ENCODE results near the gene SCN4B. TPM values are rescaled to one million over a fixed set of nuclear protein-coding genes. Genes with fewer than 3 reads are reported as not detected.

SCN4B gene
- total and polyA plus RNA-seq, 12 donors, result 0.17 to 16.9 (median 4.6) TPM

DNA sequence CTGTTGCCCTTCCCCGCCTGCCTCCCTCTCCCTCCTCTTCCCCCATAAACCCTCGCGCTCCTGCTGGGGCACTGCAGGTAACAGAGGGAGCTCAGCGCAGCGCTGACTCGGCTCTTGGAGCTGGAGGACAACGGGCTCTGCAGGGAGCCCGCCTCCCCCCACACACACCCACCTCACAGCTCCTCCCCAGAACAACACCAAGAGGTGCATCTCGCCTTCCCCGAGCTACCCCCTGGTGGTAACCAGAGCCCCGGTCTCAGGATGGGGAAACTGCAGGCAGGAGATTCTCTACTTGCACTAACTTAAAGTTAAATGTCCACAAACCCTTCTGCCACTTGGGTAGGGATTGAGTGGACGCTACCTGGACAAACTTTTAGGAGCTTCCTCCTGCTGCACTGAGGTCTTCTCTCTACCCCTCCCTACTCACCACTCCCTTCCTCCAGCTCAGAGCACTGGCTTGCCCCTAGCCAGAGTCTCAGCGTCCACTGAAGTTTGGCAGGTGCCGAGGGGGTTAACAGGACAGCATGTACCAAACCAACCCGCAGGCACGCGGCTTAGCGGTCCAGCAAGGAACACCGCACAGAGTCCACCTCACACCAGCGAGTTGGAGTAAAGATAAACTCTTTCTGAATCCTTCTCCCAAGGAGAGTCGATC is 4.0 kb upstream of the SCN4B start:
- no peak overlapping the region for H3K27ac ChIP-seq
- 1 to 6% (median 4%) methylated on average over 15 to 21 of the region's 21 CpGs for WGBS, 4 donors
- no peak for TF ChIP-seq POLR2A (IDR thresholded peaks at IDR 0.05)
- no peaks in the 10 kb centered on the region for H3K9me3 ChIP-seq (replicated peaks in 1 of 3)
- H3K27me3 ChIP-seq, result peaks cover 29% of the 10 kb centered on the region
- H3K4me3 ChIP-seq, result no peak overlapping the region
- no peaks in the 10 kb centered on the region for H3K36me3 ChIP-seq (replicated peaks in 1 of 2)
- intact Hi-C loops (cut with DNase I), result no loop called here
- H3K4me1 ChIP-seq (replicated peaks in 1 of 2), result peaks cover 0 to 10% of the 10 kb centered on the region in 2 donors
- no peak for DNase-seq

- Histone ChIP-seq H3K27ac (no peak overlapping the region), H3K4me1 (replicated peaks in 1 of 2) (peaks cover 0 to 10% of the 10 kb centered on the region in 2 donors), H3K27me3 (peaks cover 29% of the 10 kb centered on the region), H3K9me3 (replicated peaks in 1 of 3) (no peaks in the 10 kb centered on the region), H3K36me3 (replicated peaks in 1 of 2) (no peaks in the 10 kb centered on the region), H3K4me3 (no peak overlapping the region)
- no peak for TF ChIP-seq POLR2A (IDR thresholded peaks at IDR 0.05)
- TF ChIP-seq, protein P1, sequence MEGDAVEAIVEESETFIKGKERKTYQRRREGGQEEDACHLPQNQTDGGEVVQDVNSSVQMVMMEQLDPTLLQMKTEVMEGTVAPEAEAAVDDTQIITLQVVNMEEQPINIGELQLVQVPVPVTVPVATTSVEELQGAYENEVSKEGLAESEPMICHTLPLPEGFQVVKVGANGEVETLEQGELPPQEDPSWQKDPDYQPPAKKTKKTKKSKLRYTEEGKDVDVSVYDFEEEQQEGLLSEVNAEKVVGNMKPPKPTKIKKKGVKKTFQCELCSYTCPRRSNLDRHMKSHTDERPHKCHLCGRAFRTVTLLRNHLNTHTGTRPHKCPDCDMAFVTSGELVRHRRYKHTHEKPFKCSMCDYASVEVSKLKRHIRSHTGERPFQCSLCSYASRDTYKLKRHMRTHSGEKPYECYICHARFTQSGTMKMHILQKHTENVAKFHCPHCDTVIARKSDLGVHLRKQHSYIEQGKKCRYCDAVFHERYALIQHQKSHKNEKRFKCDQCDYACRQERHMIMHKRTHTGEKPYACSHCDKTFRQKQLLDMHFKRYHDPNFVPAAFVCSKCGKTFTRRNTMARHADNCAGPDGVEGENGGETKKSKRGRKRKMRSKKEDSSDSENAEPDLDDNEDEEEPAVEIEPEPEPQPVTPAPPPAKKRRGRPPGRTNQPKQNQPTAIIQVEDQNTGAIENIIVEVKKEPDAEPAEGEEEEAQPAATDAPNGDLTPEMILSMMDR (IDR thresholded peaks at IDR 0.05), result no peak
- DNase-seq, result no peak
- WGBS, 4 donors, result 53 to 58% (median 54%) methylated on average over 6 to 11 of the region's 11 CpGs
- intact Hi-C loops (cut with DNase I), result no loop called here
Measured at GRCh38 chr11:118155776-118156530, 3.3 kb upstream of the SCN4B start.

- Histone ChIP-seq H3K27me3 (peaks cover 29% of the 10 kb centered on the region), H3K9me3 (replicated peaks in 1 of 3) (no peaks in the 10 kb centered on the region), H3K4me1 (replicated peaks in 1 of 2) (peaks cover 0 to 10% of the 10 kb centered on the region in 2 donors), H3K36me3 (replicated peaks in 1 of 2) (no peaks in the 10 kb centered on the region), H3K27ac (no peak overlapping the region), H3K4me3 (no peak overlapping the region)
- DNase-seq, result no peak
- intact Hi-C loops (cut with DNase I), result no loop called here
- no peak for TF ChIP-seq POLR2A (IDR thresholded peaks at IDR 0.05)
- TF ChIP-seq, protein P1 (IDR thresholded peaks at IDR 0.05), result no peak
- WGBS, 4 donors, result 84 to 100% (median 89%) methylated on average over 1 of the region's 1 CpG
Measured at GRCh38 chr11:118154641-118155040, 2.0 kb upstream of the SCN4B start.

DNA sequence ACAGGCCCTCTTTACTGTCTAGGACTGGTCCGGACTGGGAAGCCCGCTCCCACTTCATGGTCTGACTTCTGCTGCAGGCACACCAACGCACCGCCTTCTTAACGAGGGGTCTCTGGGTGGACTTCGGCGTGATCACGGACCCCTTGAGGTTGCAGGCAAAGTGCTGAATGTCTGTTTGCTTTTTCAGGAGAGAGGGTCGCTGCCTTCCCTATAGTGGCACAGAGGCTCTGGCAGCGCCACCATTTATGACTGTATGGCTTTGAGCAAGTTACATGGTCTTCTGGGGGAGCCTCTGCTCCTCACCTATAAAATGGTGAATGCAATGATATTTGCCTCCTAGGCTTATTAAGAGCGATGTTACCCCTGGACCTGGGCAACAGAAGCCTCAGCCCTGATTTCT is 1.4 kb upstream of the SCN4B start:
- WGBS, 4 donors, result 77 to 83% (median 78%) methylated on average over 6 to 11 of the region's 11 CpGs
- intact Hi-C loops (cut with DNase I), result no loop called here
- peaks cover 29% of the 10 kb centered on the region for H3K27me3 ChIP-seq
- H3K4me3 ChIP-seq, result no peak overlapping the region
- TF ChIP-seq, protein P1 (IDR thresholded peaks at IDR 0.05), result no peak
- no peak for TF ChIP-seq POLR2A (IDR thresholded peaks at IDR 0.05)
- no peak for DNase-seq
- no peak overlapping the region for H3K27ac ChIP-seq
- H3K36me3 ChIP-seq (replicated peaks in 1 of 2), result no peaks in the 10 kb centered on the region
- no peaks in the 10 kb centered on the region for H3K9me3 ChIP-seq (replicated peaks in 1 of 3)
- H3K4me1 ChIP-seq (replicated peaks in 1 of 2), result peaks cover 0 to 10% of the 10 kb centered on the region in 2 donors
